ENCODE measurements around the gene NINJ2.

NINJ2 gene

DNA sequence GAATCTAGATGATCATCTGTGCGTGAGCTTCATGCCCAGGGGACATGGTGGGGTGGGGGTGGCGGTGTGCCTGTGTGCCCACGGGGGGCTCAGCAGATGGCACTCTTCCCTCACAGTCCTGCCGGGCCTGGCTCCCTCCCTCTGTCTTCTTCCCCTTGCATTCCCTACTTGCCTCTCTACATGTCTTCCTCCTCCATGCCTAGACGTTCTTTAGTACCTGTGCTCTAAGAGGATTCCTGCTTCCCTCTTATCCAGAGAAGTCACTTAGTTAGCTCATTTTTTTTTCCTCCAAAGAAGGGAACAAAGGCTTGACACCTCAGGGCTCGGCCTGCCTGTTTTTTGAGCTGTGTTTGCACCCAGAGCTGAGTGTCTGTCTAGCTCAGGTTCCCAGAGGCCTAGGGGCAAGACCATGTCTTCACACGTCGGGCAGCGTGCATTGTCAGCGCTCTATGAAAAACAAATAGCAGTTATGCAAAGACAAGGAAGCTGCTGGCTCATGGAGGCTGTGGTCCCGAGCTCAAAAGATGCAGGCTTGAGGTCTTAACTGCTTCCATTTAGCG, 48.8 kb downstream of the NINJ2 start:
- no peak for DNase-seq (ENCODE audit: low read depth in 2 of 2)

GRCh38 chr12:613996-614395, 49.2 kb downstream of the NINJ2 start:
- DNase-seq (ENCODE audit: low read depth in 2 of 2), result no peak

GRCh38 chr12:612886-613285, 50.4 kb downstream of the NINJ2 start:
- DNase-seq (ENCODE audit: low read depth in 2 of 2), result no peak

DNA sequence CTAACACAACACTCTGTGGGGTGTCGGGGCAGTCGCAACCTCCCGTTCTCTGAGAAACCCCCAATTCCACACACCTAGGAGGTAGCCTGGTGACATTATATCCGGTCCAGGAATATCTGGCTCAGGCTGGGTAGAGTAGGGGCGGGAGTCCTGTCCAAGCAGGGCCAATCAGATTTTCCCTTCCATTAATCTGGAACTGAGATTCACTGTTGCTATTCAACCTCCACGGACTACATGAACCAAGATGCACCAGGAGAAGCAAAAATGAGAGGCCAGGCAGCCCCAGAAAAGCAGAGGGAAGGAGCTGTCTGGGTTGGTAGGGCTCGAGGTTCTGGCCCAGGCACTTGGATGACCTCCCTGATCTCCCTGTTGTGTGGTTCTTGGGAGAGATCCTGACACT, 51.0 kb downstream of the NINJ2 start:
- DNase-seq (ENCODE audit: low read depth in 2 of 2), result no peak

GRCh38 chr12:611721-612120, 51.5 kb downstream of the NINJ2 start:
- no peak for DNase-seq (ENCODE audit: low read depth in 2 of 2)

GRCh38 chr12:608921-609320, 54.3 kb downstream of the NINJ2 start:
- DNase-seq (ENCODE audit: low read depth in 2 of 2), result no peak

DNA sequence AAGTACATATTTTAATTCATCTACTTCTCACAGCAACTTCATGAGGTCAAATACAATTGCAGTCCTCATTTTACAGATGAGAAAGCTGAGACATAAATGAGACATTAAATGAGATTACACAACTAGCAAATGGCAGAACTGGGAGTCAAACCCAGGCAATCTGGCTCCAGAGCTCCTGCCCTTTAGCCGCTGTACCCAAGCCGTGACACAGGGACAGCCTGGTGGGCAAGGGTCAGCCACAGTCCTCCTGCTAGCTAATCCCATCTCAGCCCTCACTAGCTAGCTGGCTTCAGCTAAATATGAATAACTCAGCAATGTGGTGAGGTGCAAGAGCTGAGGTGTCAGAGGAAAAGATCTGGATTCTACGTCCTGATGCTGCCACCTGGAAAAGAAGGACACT, 54.8 kb downstream of the NINJ2 start:
- no peak for DNase-seq (ENCODE audit: low read depth in 2 of 2)

GRCh38 chr12:607541-608001, 55.7 kb downstream of the NINJ2 start:
- DNase-seq (ENCODE audit: low read depth in 2 of 2), result no peak

- DNase-seq (ENCODE audit: low read depth in 2 of 2), result no peak
These were observed 58.3 kb downstream of the NINJ2 start for GRCh38 chr12:604956-605355.

- no peak for DNase-seq (ENCODE audit: low read depth in 2 of 2)
These were observed 60.6 kb downstream of the NINJ2 start for GRCh38 chr12:602700-603068.

GRCh38 chr12:601976-602699, 61.1 kb downstream of the NINJ2 start:
- DNase-seq (ENCODE audit: low read depth in 2 of 2), result no peak

GRCh38 chr12:599756-600155, 63.5 kb downstream of the NINJ2 start:
- DNase-seq (ENCODE audit: low read depth in 2 of 2), result no peak

GRCh38 chr12:597926-598568, 65.2 kb downstream of the NINJ2 start:
- DNase-seq (ENCODE audit: low read depth in 2 of 2), result no peak

DNA sequence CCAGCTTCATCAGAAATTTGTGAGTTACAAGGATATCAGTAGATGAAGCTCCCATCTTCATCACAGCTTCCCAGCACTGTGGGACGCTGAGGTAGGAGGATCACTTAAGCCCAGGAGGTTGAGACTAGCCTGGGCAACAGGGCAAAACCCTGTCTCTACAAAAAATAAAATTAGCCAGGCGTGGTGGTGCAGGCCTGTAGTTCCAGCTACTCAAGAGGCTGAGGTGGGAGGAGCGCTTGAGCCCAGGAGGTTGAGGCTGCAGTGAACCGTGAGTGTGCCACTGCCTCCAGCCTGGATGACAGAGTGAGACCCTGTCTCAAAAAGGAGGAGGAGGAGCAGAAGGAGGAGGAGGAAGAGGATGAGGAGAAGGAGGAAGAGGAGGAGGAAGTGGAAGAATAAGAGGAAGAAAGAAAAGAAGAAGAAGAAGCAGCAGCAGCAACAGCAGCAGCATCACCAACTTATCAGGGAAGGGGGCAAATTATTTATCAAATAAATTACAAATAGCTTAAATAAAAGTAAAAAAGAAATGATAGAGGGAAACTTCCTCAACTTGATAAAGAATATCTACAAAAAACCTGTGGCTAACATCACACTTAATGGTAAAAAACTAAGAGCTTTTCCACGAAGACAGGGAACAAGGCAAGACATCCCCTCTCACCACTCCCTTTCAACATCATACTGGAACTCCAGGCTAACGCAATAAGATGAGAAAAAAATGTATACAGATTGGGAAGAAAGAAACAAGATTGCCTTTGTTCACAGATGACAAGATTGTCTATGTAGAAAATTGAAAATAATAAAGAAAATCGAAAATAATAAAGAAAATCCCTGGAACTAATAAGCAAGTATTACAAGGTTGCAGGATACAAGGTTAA, 69.6 kb downstream of the NINJ2 start:
- DNase-seq (ENCODE audit: low read depth in 2 of 2), result no peak

- no peak for DNase-seq (ENCODE audit: low read depth in 2 of 2)
These were observed 71.2 kb downstream of the NINJ2 start for GRCh38 chr12:592024-592505.

DNA sequence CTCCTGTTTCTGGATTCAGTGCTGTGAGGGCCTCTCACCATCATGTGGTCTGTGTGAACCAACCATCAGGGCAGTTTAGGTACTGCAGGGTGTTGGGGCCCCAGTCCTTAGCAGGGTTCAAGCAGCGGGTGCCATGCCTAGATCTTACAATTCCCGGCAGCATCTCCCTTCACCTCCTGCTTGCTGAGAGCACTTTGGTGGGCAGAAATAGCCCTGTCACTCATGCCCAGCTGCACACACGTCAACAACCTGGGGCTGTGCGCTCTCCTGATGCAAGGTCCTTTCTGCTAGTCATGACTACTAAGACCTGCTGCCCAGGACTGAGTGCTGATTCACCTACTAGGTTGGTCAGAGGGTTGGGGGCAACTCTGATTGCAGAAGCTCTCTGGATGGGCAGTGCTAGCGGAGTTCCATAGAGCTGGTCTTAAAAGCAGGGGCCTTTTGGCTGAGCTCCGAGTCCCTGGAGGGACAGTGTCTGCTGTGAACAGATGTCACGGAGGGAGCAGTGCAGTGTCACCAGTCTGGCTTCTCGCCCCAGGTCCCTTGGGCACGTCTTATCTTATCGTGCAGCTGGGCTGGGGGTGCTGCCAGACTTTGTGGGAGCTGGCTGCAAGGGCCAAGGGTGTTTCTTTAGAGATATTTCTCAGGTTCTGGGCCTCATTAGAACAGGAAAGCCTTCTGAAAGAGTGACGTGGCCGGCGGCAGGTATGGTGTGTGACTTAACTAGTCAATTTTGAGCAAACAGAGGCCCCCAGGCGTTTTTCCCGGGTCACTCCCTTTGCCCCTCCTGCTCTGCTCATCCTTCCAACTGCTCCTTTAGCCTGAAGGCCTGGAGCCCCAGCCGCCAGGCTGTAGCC, 71.8 kb downstream of the NINJ2 start:
- no peak for DNase-seq (ENCODE audit: low read depth in 2 of 2)

GRCh38 chr12:590206-590750, 73.0 kb downstream of the NINJ2 start:
- DNase-seq (ENCODE audit: low read depth in 2 of 2), result no peak

GRCh38 chr12:588646-589045, 74.6 kb downstream of the NINJ2 start:
- DNase-seq (ENCODE audit: low read depth in 2 of 2), result no peak

- no peak for DNase-seq (ENCODE audit: low read depth in 2 of 2)
These were observed 75.3 kb downstream of the NINJ2 start for GRCh38 chr12:588024-588322.

GRCh38 chr12:587132-588023, 75.9 kb downstream of the NINJ2 start:
- DNase-seq (ENCODE audit: low read depth in 2 of 2), result no peak

Data from stimulated activated CD4-positive, alpha-beta T cell treated with anti-CD3 and anti-CD28 coated beads, Interleukin-15, amount 100 ng/mL, for 48 hours (primary cell).